Caki2 (cell line): ENCODE results near the gene SVIL. TPM values are rescaled to one million over a fixed set of nuclear protein-coding genes. Genes with fewer than 3 reads are reported as not detected.
A peak's percentile ranks its signal among the peaks of the same experiment; 100 is the strongest.
"Not testable (repeated sequence)": the region's sequence is repeated elsewhere in the genome, so short reads cannot be mapped to it uniquely, and the experiment has no call there.

Source experiments
- DNase-seq: peaks from one replicate; pipeline ENCODE4 v3.0.0-alpha.2; 2015; ENCODE audit warnings: low read depth
- in situ Hi-C: cut with HindIII; loops from 2 replicates; pipeline ENCODE4 v1.10.0; 2016; ENCODE audit warnings: low sequenced_read_pairs, low pct_unique_long_range_greater_than_20kb, mixed read lengths
- total RNA-seq: library from RNA; depleted of rRNA; stranded (reverse); fragments of >200 nt; shearing (Covaris generic); gene quantifications from 2 replicates; pipeline ENCODE4 v1.2.3, GENCODE V29; 2014; ENCODE audit warnings: low replicate concordance

The SVIL gene
- total RNA-seq, 1 experiment from 2014 or later, result 59.4 TPM

- in situ Hi-C loops, result no loop called here
- no peak for DNase-seq
Observed at GRCh38 chr10:29491918-29492317, 142.9 kb downstream of the SVIL start.

GRCh38 chr10:29490781-29491280, 143.9 kb downstream of the SVIL start:
- DNase-seq, in situ Hi-C loops: not testable (repeated sequence)

- DNase-seq, in situ Hi-C loops: not testable (repeated sequence)
Observed at GRCh38 chr10:29488471-29488870, 146.3 kb downstream of the SVIL start.

- in situ Hi-C loops, DNase-seq: not testable (repeated sequence)
Observed at GRCh38 chr10:29487884-29488266, 146.9 kb downstream of the SVIL start.

GRCh38 chr10:29487032-29487883, 147.5 kb downstream of the SVIL start:
- DNase-seq, in situ Hi-C loops: not testable (repeated sequence)

- in situ Hi-C loops, result no loop called here
- no peak for DNase-seq
Observed at GRCh38 chr10:29486433-29486832, 148.3 kb downstream of the SVIL start.

GRCh38 chr10:29484677-29485076, 150.1 kb downstream of the SVIL start:
- in situ Hi-C loops, DNase-seq: not testable (repeated sequence)

- DNase-seq, result no peak
- in situ Hi-C loops, result no loop called here
Observed at GRCh38 chr10:29482591-29483431, 152.0 kb downstream of the SVIL start.

GRCh38 chr10:29481906-29482440, 152.8 kb downstream of the SVIL start:
- no peak for DNase-seq
- in situ Hi-C loops, result no loop called here

GRCh38 chr10:29479981-29480954, 154.5 kb downstream of the SVIL start:
- in situ Hi-C loops, result no loop called here

GRCh38 chr10:29479081-29479925, 155.5 kb downstream of the SVIL start:
- in situ Hi-C loops, result no loop called here
- DNase-seq, result no peak

More at GRCh38 chr10:29479981-29480954, 154.5 kb downstream of the SVIL start:
- DNase-seq, result no peak

GRCh38 chr10:29473406-29474100, 161.2 kb downstream of the SVIL start:
- in situ Hi-C loops, result no loop called here
- DNase-seq, result peak; percentile 67

- in situ Hi-C loops, result no loop called here
- DNase-seq, result no peak
Observed at GRCh38 chr10:29473087-29473356, 161.7 kb downstream of the SVIL start.

- in situ Hi-C loops, result no loop called here
- DNase-seq, result no peak
Observed at GRCh38 chr10:29472301-29473086, 162.3 kb downstream of the SVIL start.

GRCh38 chr10:29471544-29471859, 163.3 kb downstream of the SVIL start:
- peak; percentile 71 for DNase-seq
- in situ Hi-C loops, result no loop called here
